DND-41 (cell line): ENCODE measurements around the gene SREBF2.

Experiments used
- ATAC-seq: fragments of 200-7000 bp; cut with Tn5 transposase; 3 replicates; pipeline ENCODE4 v1.9.1; 2021; ENCODE audit warnings: low read depth; ENCODE audit not compliant: insufficient read depth
- DNase-seq: peaks from one replicate; pipeline ENCODE4 v3.0.0-alpha.2; 2020
- H2AFZ ChIP-seq: 2 replicates; pipeline ENCODE4 v1.6.0; 2012; ENCODE audit warnings: low read depth, low read length
- H3K27ac ChIP-seq: 2 replicates; pipeline ENCODE4 v1.5.1; 2012; ENCODE audit warnings: low read length, inconsistent platforms
- H3K27me3 ChIP-seq: fragments of 200-600 bp; sonication (generic); 2 replicates; pipeline ENCODE4 v1.6.0; 2012; ENCODE audit warnings: low read length, mild to moderate bottlenecking, inconsistent platforms; ENCODE audit not compliant: insufficient read depth, poor library complexity
- H3K36me3 ChIP-seq: 2 replicates; pipeline ENCODE4 v1.5.1; 2012; ENCODE audit warnings: low read length, inconsistent platforms; ENCODE audit not compliant: insufficient read depth
- H3K4me1 ChIP-seq: 2 replicates; pipeline ENCODE4 v1.5.1; 2012; ENCODE audit warnings: mild to moderate bottlenecking, low read length; ENCODE audit not compliant: insufficient read depth
- H3K4me2 ChIP-seq: 2 replicates; pipeline ENCODE4 v1.6.0; 2012; ENCODE audit warnings: mild to moderate bottlenecking, moderate library complexity, low read length, inconsistent platforms; ENCODE audit not compliant: insufficient read depth
- H3K4me3 ChIP-seq, 2 experiments: fragments of 200-600 bp in 1 of 2; shearing (Covaris generic) in 1 of 2; 2 replicates each; pipeline ENCODE4 v1.5.1; 2012 to 2016; ENCODE audit warnings: inconsistent platforms in 2 of 2, low read length in 2 of 2, mild to moderate bottlenecking in 2 of 2, low read depth in 1 of 2, moderate library complexity in 1 of 2
- H3K79me2 ChIP-seq: 2 replicates; pipeline ENCODE4 v1.6.0; 2012; ENCODE audit warnings: low read length, inconsistent platforms; ENCODE audit not compliant: insufficient read depth
- H3K9ac ChIP-seq: 2 replicates; pipeline ENCODE4 v1.6.0; 2012; ENCODE audit warnings: low read depth, mild to moderate bottlenecking, inconsistent platforms, low read length, moderate library complexity
- H3K9me3 ChIP-seq: 2 replicates; pipeline ENCODE4 v1.5.1; 2012; ENCODE audit warnings: low read length, moderate library complexity, mild to moderate bottlenecking, inconsistent platforms; ENCODE audit not compliant: insufficient read depth, severe bottlenecking
- H4K20me1 ChIP-seq: 2 replicates; pipeline ENCODE4 v1.6.0; 2012; ENCODE audit warnings: low read length; ENCODE audit not compliant: insufficient read depth
- CTCF ChIP-seq: IDR thresholded peaks from 2 replicates; pipeline ENCODE4 v1.5.1; 2012; ENCODE audit warnings: borderline replicate concordance, low read length, moderate library complexity, mild to moderate bottlenecking; ENCODE audit not compliant: poor library complexity, severe bottlenecking; ENCODE audit errors: extremely low read depth
- EZH2 ChIP-seq: IDR thresholded peaks from 3 replicates; pipeline ENCODE4 v1.6.1; 2012; ENCODE audit warnings: borderline replicate concordance, low read depth, mild to moderate bottlenecking, moderate library complexity, low read length, inconsistent platforms; ENCODE audit not compliant: severe bottlenecking

Gene SREBF2

GRCh38 chr22:41910050-41911000, 77.4 kb downstream of the SREBF2 start:
- Histone ChIP-seq H3K4me2 (no peak overlapping the region), H3K9ac (no peak overlapping the region), H3K9me3 (no peaks in the 10 kb centered on the region), H3K4me1 (no peaks in the 10 kb centered on the region; the same call in 1 of the 2 replicates), H3K27me3 (peaks cover 3% of the 10 kb centered on the region), H3K4me3 (no peak overlapping the region), H4K20me1 (peaks cover 41% of the 10 kb centered on the region), H3K79me2 (no peaks in the 10 kb centered on the region), H2AFZ (no peak overlapping the region), H3K36me3 (peaks cover 21% of the 10 kb centered on the region), H3K27ac (no peak overlapping the region)
- TF ChIP-seq EZH2 (no peak), CTCF (no peak)
- ATAC-seq, result no peak
- no peak for DNase-seq

GRCh38 chr22:41911001-41911611, 78.2 kb downstream of the SREBF2 start:
- TF ChIP-seq CTCF, result no peak
- TF ChIP-seq EZH2, result no peak
- H3K9ac ChIP-seq, result no peak overlapping the region
- DNase-seq (no peak), ATAC-seq (no peak)
- peaks cover 4% of the 10 kb centered on the region for H3K27me3 ChIP-seq
- H3K36me3 ChIP-seq, result peaks cover 14% of the 10 kb centered on the region; the same call in 1 of the 2 replicates
- H3K4me1 ChIP-seq, result no peaks in the 10 kb centered on the region; the same call in 1 of the 2 replicates
- no peak overlapping the region for H3K4me2 ChIP-seq
- H3K27ac ChIP-seq, result no peak overlapping the region
- no peaks in the 10 kb centered on the region for H3K9me3 ChIP-seq
- H4K20me1 ChIP-seq, result peaks cover 39% of the 10 kb centered on the region
- no peak overlapping the region for H3K4me3 ChIP-seq
- no peaks in the 10 kb centered on the region for H3K79me2 ChIP-seq
- H2AFZ ChIP-seq, result no peak overlapping the region

- no peaks in the 10 kb centered on the region for H3K79me2 ChIP-seq
- H4K20me1 ChIP-seq, result peaks cover 33% of the 10 kb centered on the region
- no peaks in the 10 kb centered on the region for H3K9me3 ChIP-seq
- H3K27ac ChIP-seq, result no peak overlapping the region
- H3K4me2 ChIP-seq, result no peak overlapping the region
- peaks cover 5% of the 10 kb centered on the region; the same call in 1 of the 2 replicates for H3K36me3 ChIP-seq
- no peak for DNase-seq
- no peak overlapping the region for H2AFZ ChIP-seq
- no peaks in the 10 kb centered on the region; the same call in 1 of the 2 replicates for H3K4me1 ChIP-seq
- H3K27me3 ChIP-seq, result peaks cover 4% of the 10 kb centered on the region
- TF ChIP-seq CTCF, result no peak
- no peak for TF ChIP-seq EZH2
- H3K4me3 ChIP-seq, result no peak overlapping the region
- no peak for ATAC-seq
- H3K9ac ChIP-seq, result no peak overlapping the region
Observed at GRCh38 chr22:41912338-41913039, 79.6 kb downstream of the SREBF2 start.
